Panc1 (cell line): ENCODE data around the gene EHBP1L1. TPM values are rescaled to one million over a fixed set of nuclear protein-coding genes. Genes with fewer than 3 reads are reported as not detected.
A peak's percentile ranks its signal among the peaks of the same experiment; 100 is the strongest.

Experiments used
- ATAC-seq: fragments of 200-7000 bp; cut with Tn5 transposase; 2 replicates; pipeline ENCODE4 v1.9.1; 2020; ENCODE audit warnings: mild to moderate bottlenecking, moderate library complexity
- BruUV-seq: library from RNA; stranded (reverse); fragments of 400-500 nt; replicated peaks from 2 replicates; lab custom pipeline; 2021; lab: Mats Ljungman, UMichigan
- CTCF ChIA-PET: fragments of 300-600 bp; sonication (Branson Sonifier 250); formaldehyde crosslinking; loops from one replicate; lab custom pipeline; 2022; ENCODE audit warnings: antibody characterized with exemption; lab: Charles Lee
- POLR2A ChIA-PET: fragments of 300-600 bp; sonication (Branson Sonifier 250); formaldehyde crosslinking; loops from one replicate; lab custom pipeline; 2022; ENCODE audit warnings: antibody characterized with exemption; lab: Charles Lee
- DNase-seq: peaks from one replicate; pipeline ENCODE4 v3.0.0-alpha.2; 2010; ENCODE audit warnings: low read depth, low spot score
- H3K27ac ChIP-seq: 2 replicates; pipeline ENCODE4 v1.5.1; 2011; ENCODE audit warnings: mild to moderate bottlenecking, low read length, inconsistent platforms
- H3K27me3 ChIP-seq: fragments of 200-500 bp; sonication (Bioruptor generic); 2 replicates; pipeline ENCODE4 v1.6.0; 2014; ENCODE audit warnings: low read length, inconsistent platforms; ENCODE audit not compliant: control insufficient read depth, insufficient read depth
- H3K36me3 ChIP-seq: fragments of 200-500 bp; sonication (Bioruptor generic); 2 replicates; pipeline ENCODE4 v1.5.1; 2014; ENCODE audit warnings: inconsistent platforms, mild to moderate bottlenecking, low read length, moderate library complexity; ENCODE audit not compliant: control insufficient read depth, insufficient read depth
- H3K4me1 ChIP-seq: 2 replicates; pipeline ENCODE4 v1.5.1; 2011; ENCODE audit warnings: inconsistent platforms, mild to moderate bottlenecking, low read length, moderate library complexity; ENCODE audit not compliant: control insufficient read depth, insufficient read depth
- H3K4me3 ChIP-seq, 2 experiments: 2 replicates each; pipeline ENCODE4 v1.5.1; 2011 to 2012; ENCODE audit warnings: low read depth in 2 of 2, low read length in 2 of 2, mild to moderate bottlenecking in 2 of 2, inconsistent platforms in 1 of 2, moderate library complexity in 1 of 2
- H3K9me3 ChIP-seq: fragments of 200-500 bp; sonication (Bioruptor generic); 2 replicates; pipeline ENCODE4 v1.5.1; 2014; ENCODE audit warnings: low read depth, mild to moderate bottlenecking, inconsistent platforms, low read length, moderate library complexity; ENCODE audit not compliant: control insufficient read depth, insufficient read depth
- CTCF ChIP-seq: fragments of 450-650 bp; IDR thresholded peaks from 2 replicates; pipeline ENCODE4 v1.5.1; 2017; ENCODE audit warnings: mild to moderate bottlenecking
- POLR2AphosphoS5 ChIP-seq: IDR thresholded peaks from 2 replicates; pipeline ENCODE4 v1.6.1; 2012; ENCODE audit warnings: mild to moderate bottlenecking, low read depth, low read length, moderate library complexity
- REST ChIP-seq, 2 experiments: IDR thresholded peaks; 2 replicates each; pipeline ENCODE4 v1.6.1; 2011 to 2012; ENCODE audit warnings: low read depth in 2 of 2, control low read depth in 1 of 2, low read length in 1 of 2, mild to moderate bottlenecking in 1 of 2, moderate library complexity in 1 of 2; ENCODE audit not compliant: insufficient read depth in 1 of 2
- SIN3A ChIP-seq: IDR thresholded peaks from 2 replicates; pipeline ENCODE4 v1.6.1; 2012; ENCODE audit warnings: low read depth, mild to moderate bottlenecking, low read length, moderate library complexity, borderline replicate concordance; ENCODE audit not compliant: insufficient read depth
- TCF7L2 ChIP-seq: IDR thresholded peaks from 2 replicates; pipeline ENCODE4 v1.6.1; 2011; ENCODE audit warnings: mild to moderate bottlenecking, low read depth, low read length, inconsistent platforms
- in situ Hi-C: cut with HindIII; loops from 2 replicates; pipeline ENCODE4 v1.10.0; 2016; ENCODE audit warnings: low sequenced_read_pairs, low pct_unique_long_range_greater_than_20kb
- intact Hi-C: fragments of 100-400 bp; cut with micrococcal nuclease; formaldehyde crosslinking; loops from one replicate; pipeline ENCODE4 v1.10.0; 2022; ENCODE audit not compliant: unreplicated experiment
- total RNA-seq: library from RNA; stranded (reverse); gene quantifications from one replicate; pipeline ENCODE4 v1.2.1, GENCODE V29; 2021; ENCODE audit not compliant: unreplicated experiment

The EHBP1L1 gene
- total RNA-seq, 1 experiment from 2014 or later, result 108 TPM

GRCh38 chr11:65615229-65615949, 39.5 kb downstream of the EHBP1L1 start, which contains the start of gene PCNX3:
Gene PCNX3 (plus strand): TSS chr11:65615776. CDS start chr11:65616312, 536 bp downstream.
- H3K4me1 ChIP-seq, result peaks cover 40% of the 10 kb centered on the region
- no peaks in the 10 kb centered on the region for H3K9me3 ChIP-seq
- peak; percentile 88 for ATAC-seq
- intact Hi-C loops (loop anchor here (2.0 kb wide), 1 partner anchor 39 kb away; the partner anchor contains the start of gene EHBP1L1), in situ Hi-C loops (no loop called here)
- ChIA-PET CTCF (interaction anchor here (0.7 to 1.2 kb wide), 3 partner anchors 23 to 43 kb away, joined by 3 to 5 read pairs (median 4); partner anchors contain the start of genes EHBP1L1, FAM89B and SIPA1), POLR2A (interaction anchor here (0.6 to 1.0 kb wide), 3 partner anchors 8 to 44 kb away, joined by 3 to 5 read pairs (median 4); no protein-coding TSS in a partner anchor)
- H3K36me3 ChIP-seq, result peaks cover 18% of the 10 kb centered on the region
- peak; percentile 100 for DNase-seq
- TF ChIP-seq CTCF (no peak), TCF7L2 (0 out of 2 replicates have a peak, but pooled peaks have one; percentile 13), SIN3A (0 out of 2 replicates have a peak, but pooled peaks have one; percentile 47), POLR2AphosphoS5 (peak; percentile 74), REST (IDR thresholded peaks at IDR 0.05; ENCODE audit: insufficient read depth in 1 of 2, low read depth in 2 of 2, low read length in 1 of 2) (peak in 1 of 2 experiments; percentile 46; a peak in 1 of 4 replicates)
- no TSS peak for BruUV-seq
- peak within 1 kb of the TSS; percentile 92 for H3K27ac ChIP-seq
- peak within 1 kb of the TSS; percentile 88 to 97 for H3K4me3 ChIP-seq
- no peaks in the 10 kb centered on the region for H3K27me3 ChIP-seq

GRCh38 chr11:65615950-65616574, 40.2 kb downstream of the EHBP1L1 start:
- Histone ChIP-seq H3K4me1 (peaks cover 33% of the 10 kb centered on the region), H3K27ac (peak overlapping the region; percentile 89), H3K4me3 (peak overlapping the region; percentile 88 to 97), H3K36me3 (peaks cover 19% of the 10 kb centered on the region), H3K27me3 (no peaks in the 10 kb centered on the region), H3K9me3 (no peaks in the 10 kb centered on the region)
- CTCF ChIA-PET, result interaction anchor here (1.1 kb wide), 1 partner anchor 22 kb away, joined by 3 read pairs; the partner anchor contains the start of gene SIPA1
- no TSS peak for BruUV-seq
- intact Hi-C loops (loop anchor here (2.0 kb wide), 1 partner anchor 39 kb away; the partner anchor contains the start of gene EHBP1L1), in situ Hi-C loops (no loop called here)
- ATAC-seq, result peak; percentile 16
- no peak for DNase-seq
- TF ChIP-seq SIN3A (0 out of 2 replicates have a peak, but pooled peaks have one; percentile 29), TCF7L2 (no peak)
- POLR2A ChIA-PET, result interaction anchor here (0.6 kb wide), 1 partner anchor 38 kb away, joined by 4 read pairs; no protein-coding TSS in a partner anchor
